Adrenal gland (tissue), 5 donors: ENCODE data around the gene UBR1.

Source experiments
- POLR2A ChIP-seq, 2 donors: fragments of 450-650 bp; IDR thresholded peaks; one replicate each; pipeline ENCODE4 v1.6.1; 2017; ENCODE audit warnings: antibody characterized with exemption in 2 of 2, mild to moderate bottlenecking in 2 of 2, moderate library complexity in 1 of 2
- TF ChIP-seq, protein P1 (sequence below), 6 experiments: fragments of 450-650 bp in 4 of 6; fragments of 200-600 bp in 2 of 6; sonication (generic) in 1 of 6; IDR thresholded peaks; 1 replicate in 5 of 6; 2 replicates in 1 of 6; pipeline versions ENCODE4 v1.5.1 to v1.8.0; 2016 to 2021; ENCODE audit warnings: antibody characterized with exemption in 6 of 6, mild to moderate bottlenecking in 2 of 6, moderate library complexity in 1 of 6
- donor health status: DM: no; HTN: no; CAD: no.

DNA sequence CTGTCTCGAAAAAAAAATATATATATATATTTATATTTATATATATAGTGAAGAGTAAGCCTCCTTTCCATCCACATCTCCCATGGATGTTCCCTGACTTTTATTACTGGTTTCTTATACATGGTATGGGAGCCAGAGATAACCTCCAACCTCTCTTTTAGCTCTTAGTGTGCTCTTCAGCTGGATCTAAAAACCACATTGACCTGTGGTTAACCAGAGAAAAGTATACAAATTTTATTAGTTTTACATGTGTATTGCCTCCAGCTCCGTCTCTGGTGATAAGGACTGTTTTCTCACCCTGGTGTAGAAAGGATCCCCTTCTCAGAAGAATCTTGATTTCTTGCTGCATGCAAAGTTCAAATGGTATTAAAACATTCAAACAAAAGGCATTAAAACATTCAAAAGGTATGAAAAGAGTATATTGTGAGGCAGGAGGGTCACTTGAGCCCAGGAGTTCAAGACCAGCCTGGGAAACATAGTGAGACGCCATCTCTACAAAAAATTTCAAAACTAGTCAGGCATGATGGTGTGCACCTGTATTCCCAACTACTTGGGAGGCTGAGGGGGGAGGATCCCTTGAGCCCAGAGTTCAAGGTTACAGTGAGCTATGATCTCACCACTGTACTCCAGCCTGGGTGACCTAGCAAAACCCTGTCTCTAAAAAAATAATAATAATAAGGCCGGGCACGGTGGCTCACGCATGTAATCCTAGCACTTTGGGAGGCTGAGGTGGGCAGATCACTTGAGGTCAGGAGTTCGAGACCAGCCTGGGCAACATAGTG is 171.8 kb downstream of the UBR1 start:
- TF ChIP-seq, protein P1, sequence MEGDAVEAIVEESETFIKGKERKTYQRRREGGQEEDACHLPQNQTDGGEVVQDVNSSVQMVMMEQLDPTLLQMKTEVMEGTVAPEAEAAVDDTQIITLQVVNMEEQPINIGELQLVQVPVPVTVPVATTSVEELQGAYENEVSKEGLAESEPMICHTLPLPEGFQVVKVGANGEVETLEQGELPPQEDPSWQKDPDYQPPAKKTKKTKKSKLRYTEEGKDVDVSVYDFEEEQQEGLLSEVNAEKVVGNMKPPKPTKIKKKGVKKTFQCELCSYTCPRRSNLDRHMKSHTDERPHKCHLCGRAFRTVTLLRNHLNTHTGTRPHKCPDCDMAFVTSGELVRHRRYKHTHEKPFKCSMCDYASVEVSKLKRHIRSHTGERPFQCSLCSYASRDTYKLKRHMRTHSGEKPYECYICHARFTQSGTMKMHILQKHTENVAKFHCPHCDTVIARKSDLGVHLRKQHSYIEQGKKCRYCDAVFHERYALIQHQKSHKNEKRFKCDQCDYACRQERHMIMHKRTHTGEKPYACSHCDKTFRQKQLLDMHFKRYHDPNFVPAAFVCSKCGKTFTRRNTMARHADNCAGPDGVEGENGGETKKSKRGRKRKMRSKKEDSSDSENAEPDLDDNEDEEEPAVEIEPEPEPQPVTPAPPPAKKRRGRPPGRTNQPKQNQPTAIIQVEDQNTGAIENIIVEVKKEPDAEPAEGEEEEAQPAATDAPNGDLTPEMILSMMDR (IDR thresholded peaks at IDR 0.05) = no peak
- no peak for TF ChIP-seq POLR2A (IDR thresholded peaks at IDR 0.05)
